GM12878 (cell line): Measurements from ENCODE around the gene ALS2. TPM values are rescaled to one million over a fixed set of nuclear protein-coding genes. Genes with fewer than 3 reads are reported as not detected.

Experiments
- ATAC-seq: fragments of 200-7000 bp; cut with Tn5 transposase; 3 replicates; pipeline ENCODE4 v1.9.1; 2020; ENCODE audit warnings: mild to moderate bottlenecking, moderate library complexity
- BruUV-seq: library from RNA; stranded (reverse); fragments of 400-500 nt; replicated peaks from 2 replicates; lab custom pipeline; 2021; lab: Mats Ljungman, UMichigan
- CTCF ChIA-PET: fragments of 300-600 bp; sonication (Branson Sonifier 250); formaldehyde crosslinking; extraction: SDS; loops from one replicate; lab custom pipeline; 2021; ENCODE audit warnings: inconsistent platforms; lab: Yijun Ruan, JAX
- POLR2A ChIA-PET: fragments of 350-600 bp; formaldehyde crosslinking; extraction: SDS; loops from one replicate; lab custom pipeline; 2021; ENCODE audit warnings: inconsistent platforms; lab: Charles Lee
- RAD21 ChIA-PET: fragments of 300-600 bp; sonication (Branson Sonifier 250); formaldehyde crosslinking; loops from one replicate; lab custom pipeline; 2023; ENCODE audit warnings: antibody characterized with exemption; ENCODE audit not compliant: unreplicated experiment; lab: Charles Lee
- SMC1A ChIA-PET: fragments of 300-600 bp; sonication (Branson Sonifier 250); formaldehyde crosslinking; loops from one replicate; lab custom pipeline; 2023; ENCODE audit not compliant: unreplicated experiment, uncharacterized antibody; lab: Charles Lee
- DNase-seq: peaks from one replicate; pipeline ENCODE4 v3.0.0-alpha.2; 2011; ENCODE audit warnings: low read depth, low spot score
- FAIRE-seq: peaks from 3 replicates; lab custom pipeline; 2011; peaks lifted over from hg19 to GRCh38; lab: Jason Lieb, UNC
- H2AFZ ChIP-seq: 2 replicates; pipeline ENCODE4 v1.6.0; 2011; ENCODE audit warnings: low read depth, low read length, control low read depth; ENCODE audit not compliant: control insufficient read depth
- H3K27ac ChIP-seq: 2 replicates; pipeline ENCODE4 v1.5.1; 2011; ENCODE audit warnings: control low read depth; ENCODE audit not compliant: control insufficient read depth, insufficient read depth
- H3K27me3 ChIP-seq, 2 experiments: replicated peaks in 1 of 2; 2 replicates each; pipeline versions ENCODE4 v1.6.0 to v1.6.1; 2011; ENCODE audit warnings: low read length in 1 of 2; ENCODE audit not compliant: control insufficient read depth in 2 of 2, insufficient read depth in 2 of 2
- H3K36me3 ChIP-seq, 2 experiments: 2 replicates each; pipeline ENCODE4 v1.5.1; 2011; ENCODE audit warnings: low read length in 1 of 2; ENCODE audit not compliant: control insufficient read depth in 2 of 2, insufficient read depth in 2 of 2
- H3K4me1 ChIP-seq: 2 replicates; pipeline ENCODE4 v1.6.1; 2011; ENCODE audit warnings: mild to moderate bottlenecking, low read length, moderate library complexity, mixed read lengths; ENCODE audit not compliant: control insufficient read depth, insufficient read depth
- H3K4me2 ChIP-seq: 2 replicates; pipeline ENCODE4 v1.6.0; 2011; ENCODE audit warnings: control low read depth; ENCODE audit not compliant: control insufficient read depth, insufficient read depth
- H3K4me3 ChIP-seq: fragments of 200-600 bp; sonication (generic); 2 replicates; pipeline ENCODE4 v1.5.1; 2016
- H3K79me2 ChIP-seq: 2 replicates; pipeline ENCODE4 v1.6.0; 2011; ENCODE audit warnings: low read length; ENCODE audit not compliant: control insufficient read depth, insufficient read depth
- H3K9ac ChIP-seq: 2 replicates; pipeline ENCODE4 v1.8.0; 2011; ENCODE audit warnings: low read length, control low read depth, mixed read lengths; ENCODE audit not compliant: control insufficient read depth, insufficient read depth
- H3K9me3 ChIP-seq: replicated peaks from 3 replicates; pipeline ENCODE4 v1.5.1; 2011; ENCODE audit warnings: mild to moderate bottlenecking, low read length; ENCODE audit not compliant: control insufficient read depth, insufficient read depth
- H4K20me1 ChIP-seq: 2 replicates; pipeline ENCODE4 v1.6.0; 2011; ENCODE audit not compliant: control insufficient read depth, insufficient read depth
- ATF7 ChIP-seq: fragments of 450-650 bp; IDR thresholded peaks from 2 replicates; pipeline ENCODE4 v1.6.1; 2016; ENCODE audit warnings: low read depth, mild to moderate bottlenecking
- BCL11A ChIP-seq: IDR thresholded peaks from 2 replicates; pipeline ENCODE4 v1.6.1; 2011; ENCODE audit warnings: low read depth, low read length
- CBX5 ChIP-seq: sonication (generic); IDR thresholded peaks from 2 replicates; pipeline ENCODE4 v1.6.1; 2016; ENCODE audit warnings: low read depth, moderate library complexity, mild to moderate bottlenecking, inconsistent platforms
- EGR1 ChIP-seq, 2 experiments: IDR thresholded peaks; 1 replicate in 1 of 2; 2 replicates in 1 of 2; pipeline ENCODE4 v1.6.1; 2011 to 2012; ENCODE audit warnings: low read depth in 2 of 2, low read length in 2 of 2, borderline replicate concordance in 1 of 2, mild to moderate bottlenecking in 1 of 2, moderate library complexity in 1 of 2
- ESRRA ChIP-seq: IDR thresholded peaks from 2 replicates; pipeline ENCODE4 v1.6.1; 2012; ENCODE audit warnings: mild to moderate bottlenecking, low read length, improper control_type of control experiment
- GABPA ChIP-seq: IDR thresholded peaks from 2 replicates; pipeline ENCODE4 v1.6.1; 2014; ENCODE audit warnings: antibody characterized with exemption, low read depth, mild to moderate bottlenecking, inconsistent platforms
- HDAC6 ChIP-seq: fragments of 200-600 bp; sonication (generic); IDR thresholded peaks from one replicate; pipeline ENCODE4 v1.8.0; 2017; ENCODE audit warnings: antibody characterized with exemption; ENCODE audit not compliant: unreplicated experiment
- HSF1 ChIP-seq: fragments of 150-350 bp; IDR thresholded peaks from 2 replicates; pipeline ENCODE4 v1.6.1; 2014; ENCODE audit warnings: mild to moderate bottlenecking, low read depth, low read length
- MEF2A ChIP-seq: IDR thresholded peaks from 2 replicates; pipeline ENCODE4 v1.6.1; 2011; ENCODE audit warnings: low read depth, mild to moderate bottlenecking, low read length, moderate library complexity; ENCODE audit not compliant: insufficient read depth
- MYC ChIP-seq: IDR thresholded peaks from 2 replicates; pipeline ENCODE4 v1.6.1; 2011; ENCODE audit warnings: mild to moderate bottlenecking, low read length, moderate library complexity, inconsistent platforms; ENCODE audit not compliant: insufficient read depth, insufficient replicate concordance, insufficient read length, severe bottlenecking
- NFXL1 ChIP-seq: fragments of 450-650 bp; IDR thresholded peaks from 2 replicates; pipeline ENCODE4 v1.6.1; 2017; ENCODE audit warnings: antibody characterized with exemption, mild to moderate bottlenecking, borderline replicate concordance
- NR2C1 ChIP-seq: fragments of 450-650 bp; IDR thresholded peaks from 2 replicates; pipeline ENCODE4 v1.6.1; 2017; ENCODE audit warnings: antibody characterized with exemption, mild to moderate bottlenecking, moderate library complexity
- RCOR1 ChIP-seq: conservative IDR thresholded peaks from 2 replicates; pipeline ENCODE4 v1.6.1; 2012; ENCODE audit warnings: low read depth, low read length, improper control_type of control experiment
- SRF ChIP-seq, 2 experiments: IDR thresholded peaks; 2 replicates each; pipeline ENCODE4 v1.6.1; 2011; ENCODE audit warnings: low read depth in 2 of 2, low read length in 2 of 2, mild to moderate bottlenecking in 1 of 2, moderate library complexity in 1 of 2
- YY1 ChIP-seq: IDR thresholded peaks from 2 replicates; pipeline ENCODE4 v1.6.1; 2011; ENCODE audit warnings: low read depth, mild to moderate bottlenecking, low read length
- ZBED1 ChIP-seq: IDR thresholded peaks from 2 replicates; pipeline ENCODE4 v1.6.1; 2016; ENCODE audit warnings: borderline replicate concordance
- ZNF24 ChIP-seq: fragments of 450-650 bp; IDR thresholded peaks from 2 replicates; pipeline ENCODE4 v1.6.1; 2017; ENCODE audit warnings: antibody characterized with exemption, mild to moderate bottlenecking
- ZNF622 ChIP-seq: fragments of 450-650 bp; IDR thresholded peaks from 2 replicates; pipeline ENCODE4 v1.6.1; 2017; ENCODE audit warnings: mild to moderate bottlenecking, inconsistent platforms
- WGBS: methylation state at CpG from one replicate; pipeline ENCODE4 v1.1.6; 2016; ENCODE audit warnings: low lambda C conversion rate; ENCODE audit not compliant: insufficient replicate concordance, insufficient coverage; ENCODE audit errors: missing lambda C conversion rate; 5-methylcytosine and 5-hydroxymethylcytosine counted together
- in situ Hi-C: fragments of 300-500 bp; cut with MboI; formaldehyde crosslinking; loops from 9 replicates; pipeline ENCODE4 v1.14.3; 2018; ENCODE audit warnings: mixed read lengths
- intact Hi-C: fragments of 100-400 bp; cut with micrococcal nuclease; formaldehyde crosslinking; loops from one replicate; pipeline ENCODE4 v1.14.2; 2022; ENCODE audit not compliant: unreplicated experiment
- polyA plus RNA-seq, 11 experiments: library from polyadenylated mRNA; depleted of rRNA in 4 of 11; unstranded in 6 of 11; stranded (reverse) in 5 of 11; fragments of >200 nt; fragmentation: Nextera tagmentation in 4 of 11; fragmentation: Illumina TruSeq in 1 of 11; extraction: Ambion mirVana in 4 of 11; extraction: Trizol in 1 of 11; gene quantifications; 1 replicate in 1 of 11; 2 replicates in 10 of 11; pipeline versions ENCODE4 v1.2.1 to v1.2.3, GENCODE V29; 2011 to 2016; ENCODE audit warnings: inconsistent platforms in 2 of 11, missing spikeins in 2 of 11, low read depth in 1 of 11
- total RNA-seq, 4 experiments: library from RNA; depleted of rRNA in 3 of 4; stranded (reverse); fragments of >200 nt in 3 of 4; fragmentation: Illumina TruSeq in 1 of 4; extraction: Trizol in 1 of 4; gene quantifications; 2 replicates each; pipeline versions ENCODE4 v1.2.1 to v1.2.3, GENCODE V29; 2013 to 2021

Gene ALS2
- total and polyA plus RNA-seq, 10 of the 15 experiments (the other 5 are each of a cell fraction or from before 2014, with no cell fraction given): 2.4 to 10.4 (median 7.7) TPM

GRCh38 chr2:201701646-201702045, 79.1 kb downstream of the ALS2 start:
- CTCF ChIA-PET: no interaction called here
- intact Hi-C loops: no loop called here

More at GRCh38 chr2:201701646-201702045, 79.1 kb downstream of the ALS2 start:
- Histone ChIP-seq H3K4me1 (no peaks in the 10 kb centered on the region; the same call in 1 of the 2 replicates), H3K27ac (no peak overlapping the region), H3K36me3 (no peaks in the 10 kb centered on the region), H3K4me3 (no peak overlapping the region), H3K9ac (no peak overlapping the region), H2AFZ (no peak overlapping the region), H3K4me2 (no peak overlapping the region), H3K27me3 (no peaks in the 10 kb centered on the region), H3K9me3 (no peaks in the 10 kb centered on the region), H4K20me1 (no peaks in the 10 kb centered on the region), H3K79me2 (no peaks in the 10 kb centered on the region)
- TF ChIP-seq HSF1 (no peak), SRF (IDR thresholded peaks at IDR 0.05; ENCODE audit: low read depth in 2 of 2, low read length in 2 of 2) (no peak), ATF7 (no peak), MEF2A (no peak), NR2C1 (no peak), RCOR1 (no peak), CBX5 (no peak), BCL11A (no peak), HDAC6 (no peak), MYC (no peak), ZNF622 (no peak), YY1 (no peak), ZBED1 (no peak), GABPA (no peak), NFXL1 (no peak), EGR1 (IDR thresholded peaks at IDR 0.05; ENCODE audit: borderline replicate concordance in 1 of 2, low read depth in 2 of 2, low read length in 2 of 2) (no peak), ESRRA (no peak), ZNF24 (no peak)
- ChIA-PET RAD21 (no interaction called here), SMC1A (interaction anchor here (1.2 kb wide), 1 partner anchor 8 kb away, joined by 3 read pairs; no protein-coding TSS in a partner anchor), POLR2A (no interaction called here)
- no TSS peak for BruUV-seq
- ATAC-seq (no peak), FAIRE-seq (no peak), DNase-seq (no peak)
- in situ Hi-C loops: no loop called here
- WGBS: 50% methylated on average over 1 of the region's 1 CpG
